ENCODE measurements around the gene SEC24D. TPM values are rescaled to one million over a fixed set of nuclear protein-coding genes. Genes with fewer than 3 reads are reported as not detected.
"Not testable (repeated sequence)": the region's sequence is repeated elsewhere in the genome, so short reads cannot be mapped to it uniquely, and the experiment has no call there.

The SEC24D gene
- polyA plus RNA-seq, 4 donors = 38.7 to 45.9 (median 42.1) TPM

DNA sequence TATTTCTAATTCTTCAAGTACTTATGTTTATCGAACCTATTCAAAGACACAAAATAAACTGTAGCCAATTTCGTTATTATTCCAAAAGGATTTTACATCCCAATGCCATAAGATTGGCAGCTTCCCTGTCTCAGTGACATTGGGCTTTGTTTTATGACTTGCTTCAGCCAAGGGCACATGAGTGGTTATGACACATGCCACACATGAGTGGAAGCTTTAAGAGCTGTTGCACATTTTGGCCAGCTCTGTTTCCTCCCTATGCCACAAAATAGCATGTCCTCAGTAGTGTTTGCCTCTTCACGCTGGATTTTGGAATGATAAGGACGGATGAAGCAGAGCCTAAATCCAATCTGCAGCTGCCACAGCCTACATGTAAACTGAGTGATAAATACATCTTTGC is 21.9 kb downstream of the SEC24D start:
- DNase-seq (ENCODE audit: low read depth in 4 of 4, low spot score in 3 of 4) = no peak

DNA sequence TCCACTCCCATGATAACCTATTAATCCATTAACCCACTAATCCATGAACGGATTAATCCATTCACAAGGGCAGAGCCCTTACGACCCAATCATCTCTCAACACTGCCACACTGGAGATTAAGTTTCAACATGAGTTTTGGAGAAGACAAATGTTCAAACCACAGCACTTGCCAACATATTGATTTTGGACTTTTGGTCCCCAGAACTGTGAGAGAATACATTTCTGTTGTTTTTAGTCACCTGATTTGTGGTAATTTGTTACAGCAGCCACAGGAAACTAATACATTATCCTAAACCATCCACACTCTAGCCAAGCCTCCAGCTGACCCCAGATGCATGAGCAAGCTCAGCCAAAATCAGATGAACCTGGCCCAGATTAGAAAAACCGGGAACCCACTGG is 22.4 kb downstream of the SEC24D start:
- DNase-seq (ENCODE audit: low read depth in 4 of 4, low spot score in 3 of 4) = no peak

DNA sequence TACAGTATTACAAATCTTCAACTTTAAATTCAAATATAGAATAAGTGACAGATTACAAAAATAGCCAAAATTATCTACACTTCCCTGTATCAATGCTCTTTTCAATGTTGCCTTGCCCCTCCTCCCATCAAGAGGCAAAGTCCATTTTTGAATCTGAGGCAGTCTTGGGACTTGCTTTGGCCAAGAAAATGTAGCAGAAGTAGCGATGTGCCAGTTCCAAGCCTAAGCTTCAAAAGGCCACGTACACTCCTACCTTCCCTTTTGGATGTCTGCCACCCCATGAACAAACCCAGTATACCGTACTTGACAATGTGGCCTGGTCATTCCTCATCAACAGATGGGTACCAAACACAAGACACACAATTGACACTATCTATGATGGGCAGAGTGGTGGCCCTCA is 24.1 kb downstream of the SEC24D start:
- no peak for DNase-seq (ENCODE audit: low read depth in 4 of 4, low spot score in 3 of 4)

DNA sequence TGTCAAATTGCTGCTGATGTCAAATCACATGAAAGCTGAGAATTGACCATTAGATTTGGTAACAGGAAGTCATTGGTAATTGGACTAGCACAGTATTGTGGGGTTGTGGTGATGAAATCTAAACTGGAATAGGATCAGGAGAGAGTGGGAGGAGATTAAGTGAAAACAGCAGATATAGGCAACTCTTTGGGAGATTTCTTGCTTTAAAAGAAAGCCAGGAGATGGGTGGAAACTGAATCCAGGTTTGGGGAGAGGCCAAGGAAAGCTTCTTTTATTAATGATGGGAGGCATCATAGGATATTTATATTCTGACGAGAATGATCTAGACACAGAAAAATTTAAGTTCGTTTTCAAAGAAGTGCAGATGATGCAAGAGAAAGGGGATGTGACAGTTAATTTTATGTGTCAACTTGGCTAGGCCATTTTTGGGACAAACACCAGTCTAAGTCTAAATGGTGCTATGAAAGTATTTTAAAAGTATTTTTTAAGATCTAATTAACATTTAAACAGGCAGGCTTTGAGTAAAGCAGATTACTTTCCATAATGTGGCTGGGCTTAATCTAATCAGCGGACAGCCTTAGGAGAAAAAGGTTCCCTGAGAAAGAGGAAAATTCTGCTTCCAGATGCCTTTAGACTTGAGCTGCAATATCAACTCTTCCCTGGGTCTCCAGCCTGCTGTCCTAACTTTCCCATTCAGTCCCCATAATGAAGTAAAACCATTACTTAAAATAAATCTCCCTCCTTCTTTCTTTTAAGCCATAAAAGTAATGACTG is 24.7 kb downstream of the SEC24D start:
- no peak for DNase-seq (ENCODE audit: low read depth in 4 of 4, low spot score in 3 of 4)

DNA sequence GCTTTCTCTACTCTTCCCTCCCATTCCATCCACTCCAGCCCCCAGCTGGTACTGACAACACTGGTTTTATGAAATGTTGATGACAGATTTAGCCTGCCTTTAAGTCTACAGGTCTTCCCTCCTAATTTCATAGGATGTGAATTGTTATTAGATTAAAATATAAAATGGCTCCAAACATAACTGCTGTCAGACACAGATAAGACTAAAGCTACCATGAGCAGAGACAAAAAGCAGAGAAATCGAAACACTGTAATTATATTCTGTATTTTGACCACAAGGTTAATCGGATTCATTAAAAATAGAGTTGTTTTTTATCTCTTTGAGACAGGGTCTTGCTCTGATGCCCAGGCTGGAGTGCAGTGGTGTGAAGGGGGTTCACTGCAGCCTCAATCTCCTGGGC is 28.3 kb downstream of the SEC24D start:
- DNase-seq (ENCODE audit: low read depth in 4 of 4, low spot score in 3 of 4) = no peak

DNA sequence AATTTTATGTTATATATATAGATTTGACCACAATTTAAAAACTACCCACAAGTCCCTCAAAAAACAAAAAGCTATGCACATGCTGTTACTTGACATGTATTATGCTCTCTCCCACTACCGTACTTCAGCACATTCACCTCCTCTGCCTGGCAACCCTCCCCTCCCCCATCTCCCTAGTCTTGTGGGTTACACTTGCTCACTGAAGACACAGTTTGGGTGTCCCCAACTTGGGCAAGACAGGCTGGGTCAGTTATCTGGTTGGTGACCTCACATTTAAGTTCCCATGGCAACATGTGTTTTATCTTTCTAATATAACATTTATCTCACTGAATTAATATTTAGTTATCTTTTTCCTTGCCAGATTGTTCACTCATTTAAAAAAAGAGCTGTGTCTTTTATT is 32.7 kb downstream of the SEC24D start:
- DNase-seq (ENCODE audit: low read depth in 4 of 4, low spot score in 3 of 4) = no peak

DNA sequence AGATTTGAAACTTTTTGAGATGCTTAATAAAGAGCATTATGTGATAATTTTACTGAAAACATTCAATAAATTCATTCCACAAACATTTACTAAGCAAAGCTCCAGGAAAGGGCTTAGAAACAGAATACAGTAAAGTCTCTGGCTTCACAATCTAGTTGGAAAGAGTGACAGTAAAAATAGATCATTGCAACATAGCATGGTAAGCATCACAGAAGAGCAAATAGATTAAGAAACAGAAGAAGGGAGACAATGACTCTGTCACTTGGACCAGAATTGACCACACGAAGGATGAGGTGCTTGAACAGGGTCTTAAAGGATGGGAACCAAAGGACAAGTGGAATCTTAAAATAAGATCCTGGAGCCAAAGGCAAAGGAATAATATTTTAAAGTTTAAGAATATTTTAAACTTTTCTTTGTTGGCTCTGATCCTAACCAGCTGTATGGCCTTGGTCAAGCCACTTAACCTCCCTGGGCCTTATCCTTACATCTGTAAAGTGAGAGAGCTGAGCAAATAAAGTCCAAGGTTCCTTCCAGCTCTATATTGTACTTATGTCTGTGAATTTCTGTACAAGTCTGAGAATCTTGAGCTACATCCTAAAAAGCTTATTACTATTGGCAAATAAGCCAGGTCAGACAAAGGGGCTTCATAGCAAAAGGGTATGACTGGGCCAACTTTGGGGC is 33.9 kb downstream of the SEC24D start:
- DNase-seq (ENCODE audit: low read depth in 4 of 4, low spot score in 3 of 4) = no peak

DNA sequence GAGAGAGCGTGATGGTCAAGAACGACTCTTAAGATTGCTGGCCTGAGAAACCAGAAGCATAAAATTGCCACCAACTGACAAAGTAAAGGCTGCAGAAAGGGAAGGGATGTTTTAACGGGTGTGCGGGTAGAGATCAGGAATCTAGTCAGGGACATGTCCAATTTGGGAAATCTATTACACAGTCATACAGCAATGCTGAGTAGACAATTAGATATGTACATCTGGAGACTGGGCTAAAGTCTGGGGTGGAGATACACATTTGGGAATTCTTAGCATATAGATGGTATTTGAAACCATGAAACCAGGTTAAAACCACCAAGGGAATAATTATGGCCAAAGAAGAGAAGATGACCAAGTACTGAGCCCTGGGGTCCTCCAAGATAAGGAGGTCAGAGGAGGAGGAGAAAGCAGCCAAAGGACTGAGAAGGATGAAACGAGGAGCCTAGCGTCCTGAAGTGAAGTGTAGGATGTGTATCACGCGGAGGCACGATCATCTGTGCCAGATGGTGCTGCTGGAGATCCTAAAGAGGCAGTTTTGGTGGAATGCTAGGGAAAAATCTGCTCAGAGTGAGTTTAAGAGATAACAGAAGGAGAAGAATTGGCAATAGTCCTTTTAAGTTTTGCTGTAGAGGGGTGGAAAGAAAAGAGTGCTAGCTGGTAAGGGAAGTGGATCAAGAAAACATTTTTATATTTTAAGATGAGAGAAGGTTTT is 36.5 kb downstream of the SEC24D start:
- DNase-seq (ENCODE audit: low read depth in 4 of 4, low spot score in 3 of 4) = no peak

DNA sequence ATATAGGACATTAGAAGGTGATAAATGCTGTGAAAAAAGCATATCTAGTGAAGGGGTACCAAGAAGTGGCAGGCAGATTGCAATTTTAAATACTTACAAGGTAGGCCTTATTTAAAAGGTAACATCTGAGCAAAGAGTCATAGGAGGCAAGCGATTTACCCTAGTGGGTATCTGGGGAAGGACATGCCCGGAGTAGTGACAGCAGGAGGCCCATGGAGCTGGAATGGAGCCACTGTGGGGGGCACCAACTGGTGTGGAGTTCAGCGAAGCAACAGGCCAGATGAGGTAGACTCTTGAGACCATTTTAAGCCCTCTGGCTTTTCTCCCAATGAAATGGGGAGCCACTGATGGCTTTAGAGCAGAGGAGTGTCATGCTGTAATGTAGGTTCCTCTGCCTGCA is 37.3 kb downstream of the SEC24D start:
- DNase-seq (ENCODE audit: low read depth in 4 of 4, low spot score in 3 of 4) = no peak

DNA sequence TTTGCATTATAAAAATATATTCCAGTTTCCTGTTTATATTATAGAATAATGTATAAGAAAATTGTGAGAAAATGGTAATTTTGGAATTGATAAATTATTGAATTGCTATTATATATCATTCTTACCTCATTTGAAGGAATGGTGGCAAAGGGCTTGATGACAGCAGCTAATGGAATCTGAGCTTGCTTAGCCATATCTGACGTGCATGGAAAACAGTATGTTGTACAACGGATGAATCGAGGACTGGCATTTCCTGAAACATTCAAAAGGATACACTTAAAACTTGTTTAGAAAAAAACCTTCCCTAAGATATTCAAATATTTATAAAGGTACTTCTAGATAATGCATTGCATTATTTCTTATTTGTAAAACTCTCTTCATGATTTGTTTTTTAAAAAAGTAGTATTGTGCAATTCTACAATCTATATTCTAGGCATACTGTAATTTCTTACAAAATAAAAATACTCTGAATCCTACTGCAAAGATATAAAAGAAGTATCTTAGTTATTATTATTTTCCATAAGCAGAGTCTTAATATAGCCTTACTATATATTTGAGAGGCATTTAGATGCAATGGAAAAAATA is 38.3 kb downstream of the SEC24D start:
- no peak for DNase-seq (ENCODE audit: low read depth in 4 of 4, low spot score in 3 of 4)

DNA sequence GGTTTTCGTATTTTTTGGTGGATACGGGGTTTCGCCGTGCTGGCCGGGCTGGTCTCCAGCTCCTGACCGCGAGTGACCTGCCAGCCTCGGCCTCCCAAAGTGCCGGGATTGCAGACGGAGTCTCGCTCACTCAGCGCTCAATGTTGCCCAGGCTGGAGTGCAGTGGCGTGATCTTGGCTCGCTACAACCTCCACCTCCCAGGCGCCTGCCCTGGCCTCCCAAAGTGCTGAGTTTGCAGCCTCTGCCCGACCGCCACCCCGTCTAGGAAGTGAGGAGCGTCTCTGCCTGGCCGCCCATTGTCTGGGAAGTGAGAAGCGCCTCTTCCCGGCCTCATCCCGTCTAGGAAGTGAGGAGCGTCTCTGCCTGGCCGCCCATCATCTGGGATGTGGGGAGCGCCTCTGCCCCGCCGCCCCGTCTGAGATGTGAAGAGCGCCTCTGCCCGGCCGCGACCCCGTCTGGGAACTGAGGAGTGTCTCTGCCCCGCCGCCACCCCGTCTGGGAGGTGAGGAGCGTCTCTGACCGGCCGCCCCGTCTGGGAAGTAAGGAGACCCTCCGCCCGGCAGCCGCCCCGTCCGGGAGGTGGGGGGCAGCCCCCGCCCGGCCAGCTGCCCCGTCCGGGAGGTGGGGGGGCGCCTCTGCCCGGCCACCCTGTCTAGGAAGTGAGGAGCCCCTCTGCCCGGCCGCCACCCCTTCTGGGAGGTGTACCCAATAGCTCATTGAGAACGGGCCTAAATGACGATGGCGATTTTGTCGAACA is 44.1 kb downstream of the SEC24D start:
- DNase-seq (ENCODE audit: low read depth in 4 of 4, low spot score in 3 of 4) = not testable (repeated sequence)

DNA sequence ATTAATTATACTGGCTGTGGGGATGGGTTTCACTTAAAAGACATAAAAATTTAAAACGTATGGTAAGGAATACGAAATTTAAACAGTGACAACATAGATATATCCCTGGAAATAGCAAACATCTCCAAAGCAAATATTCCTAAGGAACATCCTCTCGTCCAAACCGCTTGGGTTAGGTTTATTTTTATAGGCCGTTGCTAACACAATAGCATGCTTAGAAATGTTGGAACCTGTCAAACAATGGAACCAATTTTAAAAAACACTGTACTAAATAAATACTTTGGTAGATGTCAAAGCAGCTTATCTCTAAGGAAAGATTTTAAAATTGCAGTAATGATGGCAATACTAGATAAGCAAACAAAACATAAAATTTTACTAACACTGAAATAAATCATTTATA is 45.4 kb downstream of the SEC24D start:
- no peak for DNase-seq (ENCODE audit: low read depth in 4 of 4, low spot score in 3 of 4)

DNA sequence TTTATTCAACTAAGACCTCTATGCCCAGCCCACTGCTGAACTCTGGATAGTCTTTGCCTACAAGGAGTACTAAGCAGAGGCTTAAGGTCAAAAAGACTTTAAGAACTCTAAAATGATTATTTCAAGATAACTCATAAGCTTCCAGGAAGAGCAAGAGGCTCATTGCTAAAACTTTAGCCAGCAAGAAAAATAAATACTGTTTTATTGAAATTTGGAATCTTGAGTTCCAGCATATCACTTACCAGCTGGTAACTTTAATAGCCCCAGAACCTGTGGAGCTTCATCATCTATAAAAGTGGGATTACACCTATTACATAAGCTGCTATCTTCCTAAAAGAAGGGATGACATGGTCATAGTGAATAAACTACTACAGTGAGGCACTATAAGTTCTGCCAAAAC is 47.0 kb downstream of the SEC24D start:
- DNase-seq (ENCODE audit: low read depth in 4 of 4, low spot score in 3 of 4) = no peak

DNA sequence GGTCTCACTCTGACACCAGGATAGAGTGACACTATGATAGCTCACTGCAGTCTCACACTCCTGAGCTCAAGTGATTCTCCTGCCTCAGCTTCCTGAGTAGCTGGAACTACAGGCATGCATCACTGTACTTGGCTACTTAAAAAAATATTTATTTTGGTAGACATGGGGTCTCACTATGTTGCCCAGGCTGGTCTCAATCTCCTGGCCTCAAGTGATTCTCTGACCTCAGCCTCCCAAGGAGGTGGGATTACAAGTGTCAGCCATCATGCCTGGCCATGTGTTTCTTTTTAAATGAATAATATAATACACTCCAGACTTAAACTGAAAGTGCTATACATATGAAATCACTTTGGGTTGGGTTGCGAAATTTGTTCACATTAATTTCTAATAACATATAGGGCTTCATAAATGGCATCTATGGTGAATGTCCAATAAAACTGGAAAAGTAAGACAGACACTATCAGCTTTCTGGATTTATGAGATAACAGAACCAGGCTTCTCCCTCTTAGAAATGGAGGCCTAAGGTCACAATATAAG is 48.0 kb downstream of the SEC24D start:
- no peak for DNase-seq (ENCODE audit: low read depth in 4 of 4, low spot score in 3 of 4)

DNA sequence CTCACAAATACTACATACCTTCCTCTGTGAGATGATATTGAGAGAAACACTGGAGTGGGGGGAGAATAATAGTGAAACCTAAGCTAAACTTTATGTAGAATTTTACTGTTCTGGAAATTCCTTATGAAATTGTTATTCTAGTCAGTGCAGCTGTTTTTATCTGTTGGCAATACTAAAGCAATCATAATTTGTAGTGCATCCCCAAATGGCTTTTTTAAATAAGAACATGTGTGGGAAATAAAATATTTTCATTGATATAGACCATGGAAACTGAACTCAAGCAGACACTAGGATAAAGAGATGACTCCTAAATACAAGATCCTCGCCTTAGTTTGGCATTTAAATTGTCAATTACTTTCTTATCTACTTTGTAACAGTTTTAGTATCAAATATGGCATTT is 51.1 kb downstream of the SEC24D start:
- DNase-seq (ENCODE audit: low read depth in 4 of 4, low spot score in 3 of 4) = no peak

DNA sequence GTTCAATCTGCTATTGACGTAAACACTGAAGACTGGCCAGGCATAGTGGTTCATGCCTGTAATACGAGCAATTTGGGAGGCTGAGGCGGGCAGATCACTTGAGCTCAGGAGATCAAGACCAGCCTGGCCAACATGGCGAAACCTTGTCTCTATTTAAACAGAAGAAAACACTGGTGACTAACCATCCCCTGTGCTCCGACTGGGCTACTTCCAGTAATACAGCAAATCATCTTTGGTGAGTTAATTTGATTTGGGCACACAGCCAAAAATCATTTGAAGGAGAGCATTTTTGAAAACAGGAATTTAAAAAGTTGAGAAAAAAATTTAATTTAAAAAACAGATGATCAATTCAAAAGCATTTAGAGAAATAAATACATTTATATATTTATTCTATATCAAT is 52.0 kb downstream of the SEC24D start:
- DNase-seq (ENCODE audit: low read depth in 4 of 4, low spot score in 3 of 4) = no peak

DNA sequence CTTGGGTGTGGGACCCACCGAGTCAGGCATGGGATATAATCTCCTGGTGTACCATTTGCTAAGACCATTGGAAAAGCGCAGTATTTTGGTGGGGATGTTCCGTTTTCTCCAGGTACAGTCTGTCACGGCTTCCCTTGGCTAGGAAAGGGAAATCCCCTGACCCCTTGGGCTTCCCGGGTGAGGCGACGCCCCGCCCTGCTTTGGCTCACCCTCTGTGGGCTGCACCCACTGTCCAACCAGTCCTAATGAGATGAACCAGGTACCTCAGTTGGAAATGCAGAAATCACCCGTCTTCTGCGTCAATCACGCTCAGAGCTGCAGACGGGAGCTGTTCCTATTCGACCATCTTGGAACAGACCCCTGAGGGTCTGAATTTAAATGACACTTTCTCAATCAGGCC is 53.0 kb downstream of the SEC24D start:
- not testable (repeated sequence) for DNase-seq (ENCODE audit: low read depth in 4 of 4, low spot score in 3 of 4)

DNA sequence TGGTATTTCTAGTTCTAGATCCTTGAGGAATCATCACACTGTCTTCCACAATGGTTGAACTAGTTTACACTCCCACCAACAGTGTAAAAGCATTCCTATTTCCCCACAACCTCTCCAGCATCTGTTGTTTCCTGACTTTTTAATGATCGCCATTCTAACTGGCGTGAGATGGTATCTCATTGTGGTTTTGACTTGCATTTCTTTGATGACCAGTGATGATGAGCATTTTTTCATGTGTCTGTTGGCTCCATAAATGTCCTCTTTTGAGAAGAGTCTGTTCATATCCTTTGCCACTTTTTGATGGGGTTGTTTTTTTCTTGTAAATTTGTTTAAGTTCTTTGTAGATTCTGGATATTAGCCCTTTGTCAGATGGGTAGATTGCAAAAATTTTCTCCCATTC is 58.3 kb downstream of the SEC24D start:
- DNase-seq (ENCODE audit: low read depth in 4 of 4, low spot score in 3 of 4) = not testable (repeated sequence)

DNA sequence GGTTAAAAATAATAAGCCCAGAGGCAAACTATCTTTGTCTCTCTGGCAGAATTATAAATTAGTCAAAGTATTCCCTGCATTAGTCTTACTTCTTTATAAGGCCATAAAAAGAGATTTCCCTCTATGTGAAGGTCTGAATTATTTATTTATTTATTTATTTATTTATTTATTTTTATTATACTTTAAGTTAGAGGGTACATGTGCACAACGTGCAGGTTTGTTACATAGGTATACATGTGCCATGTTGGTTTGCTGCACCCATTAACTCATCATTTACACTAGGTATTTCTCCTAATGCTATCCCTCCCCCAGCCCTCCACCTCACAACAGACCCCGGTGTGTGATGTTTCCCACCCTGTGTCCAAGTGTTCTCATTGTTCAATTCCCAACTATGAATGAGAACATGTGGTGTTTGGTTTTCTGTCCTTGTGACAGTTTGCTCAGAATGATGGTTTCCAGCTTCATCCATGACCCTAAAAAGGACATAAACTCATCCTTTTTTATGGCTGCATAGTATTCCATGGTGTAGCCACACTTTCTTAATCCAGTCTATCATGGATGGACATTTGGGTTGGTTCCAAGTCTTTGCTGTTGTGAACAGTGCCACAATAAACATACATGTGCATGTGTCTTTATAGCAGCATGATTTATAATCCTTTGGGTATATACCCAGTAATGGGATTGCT is 58.8 kb downstream of the SEC24D start:
- not testable (repeated sequence) for DNase-seq (ENCODE audit: low read depth in 4 of 4, low spot score in 3 of 4)

All from right renal pelvis (tissue), 4 donors.